Panc1 (cell line): ENCODE data around the gene NANOS3. TPM values are rescaled to one million over a fixed set of nuclear protein-coding genes. Genes with fewer than 3 reads are reported as not detected.

Source experiments
- ATAC-seq: fragments of 200-7000 bp; cut with Tn5 transposase; 2 replicates; pipeline ENCODE4 v1.9.1; 2020; ENCODE audit warnings: mild to moderate bottlenecking, moderate library complexity
- BruUV-seq: library from RNA; stranded (reverse); fragments of 400-500 nt; replicated peaks from 2 replicates; lab custom pipeline; 2021; lab: Mats Ljungman, UMichigan
- CTCF ChIA-PET: fragments of 300-600 bp; sonication (Branson Sonifier 250); formaldehyde crosslinking; loops from one replicate; lab custom pipeline; 2022; ENCODE audit warnings: antibody characterized with exemption; lab: Charles Lee
- POLR2A ChIA-PET: fragments of 300-600 bp; sonication (Branson Sonifier 250); formaldehyde crosslinking; loops from one replicate; lab custom pipeline; 2022; ENCODE audit warnings: antibody characterized with exemption; lab: Charles Lee
- DNase-seq: peaks from one replicate; pipeline ENCODE4 v3.0.0-alpha.2; 2010; ENCODE audit warnings: low read depth, low spot score
- H3K27ac ChIP-seq: 2 replicates; pipeline ENCODE4 v1.5.1; 2011; ENCODE audit warnings: mild to moderate bottlenecking, low read length, inconsistent platforms
- H3K27me3 ChIP-seq: fragments of 200-500 bp; sonication (Bioruptor generic); 2 replicates; pipeline ENCODE4 v1.6.0; 2014; ENCODE audit warnings: low read length, inconsistent platforms; ENCODE audit not compliant: control insufficient read depth, insufficient read depth
- H3K36me3 ChIP-seq: fragments of 200-500 bp; sonication (Bioruptor generic); 2 replicates; pipeline ENCODE4 v1.5.1; 2014; ENCODE audit warnings: inconsistent platforms, mild to moderate bottlenecking, low read length, moderate library complexity; ENCODE audit not compliant: control insufficient read depth, insufficient read depth
- H3K4me1 ChIP-seq: 2 replicates; pipeline ENCODE4 v1.5.1; 2011; ENCODE audit warnings: inconsistent platforms, mild to moderate bottlenecking, low read length, moderate library complexity; ENCODE audit not compliant: control insufficient read depth, insufficient read depth
- H3K4me3 ChIP-seq, 2 experiments: 2 replicates each; pipeline ENCODE4 v1.5.1; 2011 to 2012; ENCODE audit warnings: low read depth in 2 of 2, low read length in 2 of 2, mild to moderate bottlenecking in 2 of 2, inconsistent platforms in 1 of 2, moderate library complexity in 1 of 2
- H3K9me3 ChIP-seq: fragments of 200-500 bp; sonication (Bioruptor generic); 2 replicates; pipeline ENCODE4 v1.5.1; 2014; ENCODE audit warnings: low read depth, mild to moderate bottlenecking, inconsistent platforms, low read length, moderate library complexity; ENCODE audit not compliant: control insufficient read depth, insufficient read depth
- CTCF ChIP-seq: fragments of 450-650 bp; IDR thresholded peaks from 2 replicates; pipeline ENCODE4 v1.5.1; 2017; ENCODE audit warnings: mild to moderate bottlenecking
- REST ChIP-seq, 2 experiments: IDR thresholded peaks; 2 replicates each; pipeline ENCODE4 v1.6.1; 2011 to 2012; ENCODE audit warnings: low read depth in 2 of 2, control low read depth in 1 of 2, low read length in 1 of 2, mild to moderate bottlenecking in 1 of 2, moderate library complexity in 1 of 2; ENCODE audit not compliant: insufficient read depth in 1 of 2
- SIN3A ChIP-seq: IDR thresholded peaks from 2 replicates; pipeline ENCODE4 v1.6.1; 2012; ENCODE audit warnings: low read depth, mild to moderate bottlenecking, low read length, moderate library complexity, borderline replicate concordance; ENCODE audit not compliant: insufficient read depth
- in situ Hi-C: cut with HindIII; loops from 2 replicates; pipeline ENCODE4 v1.10.0; 2016; ENCODE audit warnings: low sequenced_read_pairs, low pct_unique_long_range_greater_than_20kb
- intact Hi-C: fragments of 100-400 bp; cut with micrococcal nuclease; formaldehyde crosslinking; loops from one replicate; pipeline ENCODE4 v1.10.0; 2022; ENCODE audit not compliant: unreplicated experiment
- total RNA-seq: library from RNA; stranded (reverse); gene quantifications from one replicate; pipeline ENCODE4 v1.2.1, GENCODE V29; 2021; ENCODE audit not compliant: unreplicated experiment

Gene NANOS3
- total RNA-seq, 1 experiment from 2014 or later: 0.33 TPM

GRCh38 chr19:13848340-13848677, 28.6 kb upstream of the NANOS3 start:
- in situ Hi-C loops: no loop called here
- peaks cover 76% of the 10 kb centered on the region for H3K4me1 ChIP-seq

DNA sequence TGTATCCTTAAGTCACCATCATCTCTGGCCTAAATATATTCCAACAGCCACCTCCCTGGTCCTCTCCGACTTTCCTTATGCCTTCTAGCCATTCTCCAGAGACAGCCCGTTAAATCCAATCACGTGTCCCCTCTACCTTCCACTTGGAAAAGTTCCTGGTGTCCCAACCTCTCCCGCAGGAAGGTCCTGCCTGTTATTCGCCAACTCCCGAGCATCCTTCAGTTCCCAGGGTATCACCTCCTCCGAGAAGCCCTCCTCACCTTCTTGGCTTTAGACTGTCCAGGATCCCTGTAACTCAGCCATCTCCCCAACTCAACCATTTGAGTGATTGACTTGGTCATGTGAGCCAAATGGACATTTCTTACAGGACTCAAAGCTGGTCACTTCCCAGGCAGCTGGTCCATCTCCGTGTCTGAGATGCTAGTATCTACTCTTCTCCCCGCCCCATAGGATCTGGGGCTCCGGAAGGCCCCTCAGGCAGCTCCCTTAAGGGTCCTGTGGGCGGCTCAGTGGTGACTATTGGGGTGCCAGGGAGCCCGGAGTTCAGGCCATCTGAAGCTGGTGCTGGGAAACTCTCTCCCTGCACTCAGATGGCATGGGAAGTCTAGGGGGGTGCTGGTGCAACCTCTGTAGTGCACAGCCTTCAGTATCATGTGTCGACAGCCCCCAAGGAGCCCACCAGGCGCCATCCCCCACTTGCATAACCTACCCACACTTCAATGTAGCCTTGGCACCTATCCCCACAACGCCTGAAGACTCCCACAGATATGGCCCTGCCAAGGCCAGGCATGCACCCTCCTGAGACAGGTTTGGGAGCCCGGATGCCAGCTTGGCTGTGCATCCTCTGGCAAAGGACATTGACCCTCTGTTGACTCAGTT, 27.9 kb upstream of the NANOS3 start:
- Histone ChIP-seq H3K9me3 (no peaks in the 10 kb centered on the region), H3K27me3 (no peaks in the 10 kb centered on the region), H3K4me1 (peaks cover 71% of the 10 kb centered on the region), H3K27ac (peak overlapping the region; percentile 98), H3K4me3 (no peak overlapping the region), H3K36me3 (no peaks in the 10 kb centered on the region)
- no TSS peak for BruUV-seq
- ChIA-PET POLR2A (interaction anchor here (0.6 to 0.7 kb wide), 2 partner anchors 12 to 41 kb away, joined by 4 to 11 read pairs; no protein-coding TSS in a partner anchor), CTCF (interaction anchor here (0.6 to 1.0 kb wide), 3 partner anchors 9 to 636 kb away, joined by 3 to 9 read pairs (median 3); no protein-coding TSS in a partner anchor)
- in situ Hi-C loops: no loop called here
- ATAC-seq: no peak
- intact Hi-C loops: no loop called here
- DNase-seq: no peak
- TF ChIP-seq SIN3A (no peak), CTCF (no peak), REST (IDR thresholded peaks at IDR 0.05; ENCODE audit: insufficient read depth in 1 of 2, low read depth in 2 of 2, low read length in 1 of 2) (no peak)

More at GRCh38 chr19:13848340-13848677, 28.6 kb upstream of the NANOS3 start:
- Histone ChIP-seq H3K27ac (peak overlapping the region; percentile 98), H3K27me3 (no peaks in the 10 kb centered on the region), H3K4me3 (no peak overlapping the region), H3K9me3 (no peaks in the 10 kb centered on the region), H3K36me3 (no peaks in the 10 kb centered on the region)
- CTCF ChIA-PET: no interaction called here
- no peak for TF ChIP-seq SIN3A
- no peak for TF ChIP-seq REST (IDR thresholded peaks at IDR 0.05; ENCODE audit: insufficient read depth in 1 of 2, low read depth in 2 of 2, low read length in 1 of 2)
- TF ChIP-seq CTCF: no peak
- intact Hi-C loops: no loop called here
- no TSS peak for BruUV-seq
- ATAC-seq (no peak), DNase-seq (no peak)
- POLR2A ChIA-PET: no interaction called here
